ENCODE measurements around the gene FAM163A. TPM values are rescaled to one million over a fixed set of nuclear protein-coding genes. Genes with fewer than 3 reads are reported as not detected.

FAM163A gene
- total and polyA plus RNA-seq, 9 of the 15 experiments (the other 6 are each of a cell fraction or from before 2014, with no cell fraction given) = not detected

DNA sequence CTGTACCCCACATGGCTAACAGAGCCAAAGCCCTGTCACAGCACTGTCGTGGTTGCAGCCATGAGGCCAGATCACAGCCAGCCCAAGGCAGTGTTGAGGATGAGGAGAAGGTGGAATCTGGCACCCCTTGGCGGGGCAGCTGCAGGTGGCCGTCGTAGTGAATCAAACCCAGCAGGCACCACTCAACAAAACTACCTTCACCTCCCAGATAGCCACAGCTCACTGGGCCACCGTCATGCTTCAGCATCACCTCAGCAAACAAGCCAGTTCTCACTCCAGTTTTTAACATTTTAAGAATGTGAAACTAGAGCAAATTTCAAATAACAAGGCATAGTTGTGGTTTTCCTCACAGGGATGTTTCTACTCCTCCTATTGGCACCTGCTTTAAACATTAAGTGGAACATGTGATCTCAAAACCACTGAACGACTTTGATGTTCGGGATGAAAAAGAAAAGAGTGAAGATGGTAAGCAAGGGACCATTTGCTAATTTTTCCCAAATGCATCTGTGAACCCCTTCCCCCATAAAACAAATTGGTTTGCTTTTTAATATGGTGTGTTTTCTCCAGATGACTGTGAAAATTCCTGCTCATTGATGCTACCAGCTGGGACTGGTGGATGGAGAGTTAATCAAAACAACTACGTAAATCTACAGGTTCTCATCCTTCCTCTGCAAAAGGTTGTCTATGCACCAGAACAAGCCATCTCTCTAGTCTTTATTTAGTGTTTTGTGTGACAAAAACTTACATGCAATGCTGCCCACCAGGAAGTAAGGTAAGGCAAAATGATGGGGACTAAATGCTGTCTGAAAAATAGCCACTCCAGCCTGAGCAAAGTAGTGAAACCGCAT, 89.0 kb downstream of the FAM163A start (continued):
- TF ChIP-seq, protein P1, sequence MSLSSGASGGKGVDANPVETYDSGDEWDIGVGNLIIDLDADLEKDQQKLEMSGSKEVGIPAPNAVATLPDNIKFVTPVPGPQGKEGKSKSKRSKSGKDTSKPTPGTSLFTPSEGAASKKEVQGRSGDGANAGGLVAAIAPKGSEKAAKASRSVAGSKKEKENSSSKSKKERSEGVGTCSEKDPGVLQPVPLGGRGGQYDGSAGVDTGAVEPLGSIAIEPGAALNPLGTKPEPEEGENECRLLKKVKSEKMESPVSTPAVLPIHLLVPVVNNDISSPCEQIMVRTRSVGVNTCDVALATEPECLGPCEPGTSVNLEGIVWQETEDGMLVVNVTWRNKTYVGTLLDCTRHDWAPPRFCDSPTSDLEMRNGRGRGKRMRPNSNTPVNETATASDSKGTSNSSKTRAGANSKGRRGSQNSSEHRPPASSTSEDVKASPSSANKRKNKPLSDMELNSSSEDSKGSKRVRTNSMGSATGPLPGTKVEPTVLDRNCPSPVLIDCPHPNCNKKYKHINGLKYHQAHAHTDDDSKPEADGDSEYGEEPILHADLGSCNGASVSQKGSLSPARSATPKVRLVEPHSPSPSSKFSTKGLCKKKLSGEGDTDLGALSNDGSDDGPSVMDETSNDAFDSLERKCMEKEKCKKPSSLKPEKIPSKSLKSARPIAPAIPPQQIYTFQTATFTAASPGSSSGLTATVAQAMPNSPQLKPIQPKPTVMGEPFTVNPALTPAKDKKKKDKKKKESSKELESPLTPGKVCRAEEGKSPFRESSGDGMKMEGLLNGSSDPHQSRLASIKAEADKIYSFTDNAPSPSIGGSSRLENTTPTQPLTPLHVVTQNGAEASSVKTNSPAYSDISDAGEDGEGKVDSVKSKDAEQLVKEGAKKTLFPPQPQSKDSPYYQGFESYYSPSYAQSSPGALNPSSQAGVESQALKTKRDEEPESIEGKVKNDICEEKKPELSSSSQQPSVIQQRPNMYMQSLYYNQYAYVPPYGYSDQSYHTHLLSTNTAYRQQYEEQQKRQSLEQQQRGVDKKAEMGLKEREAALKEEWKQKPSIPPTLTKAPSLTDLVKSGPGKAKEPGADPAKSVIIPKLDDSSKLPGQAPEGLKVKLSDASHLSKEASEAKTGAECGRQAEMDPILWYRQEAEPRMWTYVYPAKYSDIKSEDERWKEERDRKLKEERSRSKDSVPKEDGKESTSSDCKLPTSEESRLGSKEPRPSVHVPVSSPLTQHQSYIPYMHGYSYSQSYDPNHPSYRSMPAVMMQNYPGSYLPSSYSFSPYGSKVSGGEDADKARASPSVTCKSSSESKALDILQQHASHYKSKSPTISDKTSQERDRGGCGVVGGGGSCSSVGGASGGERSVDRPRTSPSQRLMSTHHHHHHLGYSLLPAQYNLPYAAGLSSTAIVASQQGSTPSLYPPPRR (CRISPR knock-in tag; IDR thresholded peaks at IDR 0.05; ENCODE audit: borderline replicate concordance) = no peak
- TF ChIP-seq ZBTB7A (IDR thresholded peaks at IDR 0.05; ENCODE audit: borderline replicate concordance, control insufficient read depth, low read depth, low read length) = no peak
- TF ChIP-seq CHCHD3 (CRISPR knock-in tag; IDR thresholded peaks at IDR 0.05) = no peak
- TF ChIP-seq, protein P2, sequence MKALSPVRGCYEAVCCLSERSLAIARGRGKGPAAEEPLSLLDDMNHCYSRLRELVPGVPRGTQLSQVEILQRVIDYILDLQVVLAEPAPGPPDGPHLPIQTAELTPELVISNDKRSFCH (CRISPR knock-in tag; IDR thresholded peaks at IDR 0.05) = no peak
- TF ChIP-seq, protein P2 (tag; IDR thresholded peaks at IDR 0.05) = no peak
- TF ChIP-seq ZC3H8 (IDR thresholded peaks at IDR 0.05) = no peak
- TF ChIP-seq ZNF282 (CRISPR knock-in tag; IDR thresholded peaks at IDR 0.05) = no peak
- TF ChIP-seq ZFP30 (CRISPR knock-in tag; IDR thresholded peaks at IDR 0.05; ENCODE audit: borderline replicate concordance) = no peak
- TF ChIP-seq, protein P3, sequence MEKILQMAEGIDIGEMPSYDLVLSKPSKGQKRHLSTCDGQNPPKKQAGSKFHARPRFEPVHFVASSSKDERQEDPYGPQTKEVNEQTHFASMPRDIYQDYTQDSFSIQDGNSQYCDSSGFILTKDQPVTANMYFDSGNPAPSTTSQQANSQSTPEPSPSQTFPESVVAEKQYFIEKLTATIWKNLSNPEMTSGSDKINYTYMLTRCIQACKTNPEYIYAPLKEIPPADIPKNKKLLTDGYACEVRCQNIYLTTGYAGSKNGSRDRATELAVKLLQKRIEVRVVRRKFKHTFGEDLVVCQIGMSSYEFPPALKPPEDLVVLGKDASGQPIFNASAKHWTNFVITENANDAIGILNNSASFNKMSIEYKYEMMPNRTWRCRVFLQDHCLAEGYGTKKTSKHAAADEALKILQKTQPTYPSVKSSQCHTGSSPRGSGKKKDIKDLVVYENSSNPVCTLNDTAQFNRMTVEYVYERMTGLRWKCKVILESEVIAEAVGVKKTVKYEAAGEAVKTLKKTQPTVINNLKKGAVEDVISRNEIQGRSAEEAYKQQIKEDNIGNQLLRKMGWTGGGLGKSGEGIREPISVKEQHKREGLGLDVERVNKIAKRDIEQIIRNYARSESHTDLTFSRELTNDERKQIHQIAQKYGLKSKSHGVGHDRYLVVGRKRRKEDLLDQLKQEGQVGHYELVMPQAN (IDR thresholded peaks at IDR 0.05; ENCODE audit: borderline replicate concordance) = no peak
